Ascending aorta (tissue), 2 donors: Measurements from ENCODE around the gene TAF15. TPM values are rescaled to one million over a fixed set of nuclear protein-coding genes. Genes with fewer than 3 reads are reported as not detected.

Experiments used
- DNase-seq, 2 donors: peaks; one replicate each; pipeline ENCODE4 v3.0.0-alpha.2; 2019; ENCODE audit warnings: low spot score in 2 of 2
- H3K27ac ChIP-seq, 2 donors: fragments of 200-600 bp; sonication (generic); one replicate each; pipeline ENCODE4 v1.5.1; 2016 to 2017; ENCODE audit warnings: mild to moderate bottlenecking in 1 of 2
- H3K27me3 ChIP-seq: fragments of 200-600 bp; sonication (generic); one replicate; pipeline ENCODE4 v1.5.1; 2017
- H3K36me3 ChIP-seq, 2 donors: fragments of 200-600 bp; sonication (generic); one replicate each; pipeline ENCODE4 v1.5.1; 2016
- H3K4me1 ChIP-seq, 2 donors: fragments of 200-600 bp; sonication (generic); one replicate each; pipeline ENCODE4 v1.5.1; 2016 to 2017; ENCODE audit warnings: mild to moderate bottlenecking in 1 of 2
- H3K4me3 ChIP-seq, 2 donors: fragments of 200-600 bp; sonication (generic); one replicate each; pipeline ENCODE4 v1.5.1; 2016 to 2017; ENCODE audit warnings: mild to moderate bottlenecking in 1 of 2
- H3K9me3 ChIP-seq, 2 donors: fragments of 200-600 bp; sonication (generic); one replicate each; pipeline ENCODE4 v1.5.1; 2016
- CTCF ChIP-seq, 3 experiments: fragments of 200-600 bp in 2 of 3; fragments of 450-650 bp in 1 of 3; sonication (generic) in 2 of 3; IDR thresholded peaks; one replicate each; pipeline ENCODE4 v1.5.1; 2016 to 2019; ENCODE audit warnings: antibody characterized with exemption in 3 of 3, mild to moderate bottlenecking in 1 of 3, moderate library complexity in 1 of 3
- intact Hi-C: fragments of 100-400 bp; cut with DNase I; formaldehyde crosslinking; loops from one replicate; pipeline ENCODE4 v1.15.1; 2023
- total RNA-seq: library from RNA; depleted of rRNA; stranded (reverse); fragments of >200 nt; gene quantifications from one replicate; pipeline ENCODE4 v1.1.0, GENCODE V29; 2016

TAF15 gene
- total RNA-seq, 1 donor from 2014 or later = 49.6 TPM

DNA sequence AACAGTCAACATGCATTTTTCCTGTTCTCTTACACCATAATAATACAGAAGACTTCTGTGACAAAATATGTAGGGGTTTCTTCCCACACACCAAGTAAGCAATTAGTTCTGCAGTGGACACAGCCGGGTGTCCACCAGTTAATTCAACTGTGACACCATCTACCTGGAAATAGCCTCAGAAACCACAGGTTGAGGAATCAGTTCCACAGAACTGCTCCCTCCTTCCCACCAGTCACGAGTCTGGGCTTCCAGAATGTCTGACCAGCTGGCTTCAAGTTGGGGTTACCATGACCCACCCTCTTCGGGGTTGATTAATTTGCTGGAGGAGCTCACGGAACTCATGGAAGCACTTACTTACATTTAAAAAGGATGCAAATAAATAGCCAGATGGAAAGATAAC lies 84.5 kb downstream of the TAF15 start:
- H3K27me3 ChIP-seq = no peaks in the 10 kb centered on the region
- H3K36me3 ChIP-seq = no peaks in the 10 kb centered on the region
- H3K27ac ChIP-seq = no peak overlapping the region
- H3K9me3 ChIP-seq = no peaks in the 10 kb centered on the region
- no peaks in the 10 kb centered on the region for H3K4me1 ChIP-seq
- no peak overlapping the region for H3K4me3 ChIP-seq
- intact Hi-C loops = no loop called here
- TF ChIP-seq CTCF (IDR thresholded peaks at IDR 0.05) = no peak
- DNase-seq = no peak

GRCh38 chr17:35894206-35894605 lies 84.9 kb downstream of the TAF15 start:
- H3K36me3 ChIP-seq = no peaks in the 10 kb centered on the region
- DNase-seq = no peak

GRCh38 chr17:35895636-35896587 lies 86.6 kb downstream of the TAF15 start:
- intact Hi-C loops = no loop called here
- TF ChIP-seq CTCF (IDR thresholded peaks at IDR 0.05) = no peak

More at GRCh38 chr17:35894206-35894605, 84.9 kb downstream of the TAF15 start:
- Histone ChIP-seq H3K4me3 (no peak overlapping the region), H3K27me3 (no peaks in the 10 kb centered on the region), H3K9me3 (no peaks in the 10 kb centered on the region), H3K4me1 (no peaks in the 10 kb centered on the region), H3K27ac (no peak overlapping the region)
- no peak for TF ChIP-seq CTCF (IDR thresholded peaks at IDR 0.05)
- intact Hi-C loops = no loop called here

More at GRCh38 chr17:35895636-35896587, 86.6 kb downstream of the TAF15 start:
- no peaks in the 10 kb centered on the region for H3K9me3 ChIP-seq
- H3K27ac ChIP-seq = no peak overlapping the region
- DNase-seq = no peak
- no peaks in the 10 kb centered on the region for H3K36me3 ChIP-seq
- H3K4me3 ChIP-seq = no peak overlapping the region
- H3K27me3 ChIP-seq = no peaks in the 10 kb centered on the region
- no peaks in the 10 kb centered on the region for H3K4me1 ChIP-seq

Other genes starting within 250 kb of the TAF15 start
- not detected for gene SLFN14, start 248.7 kb upstream of the TAF15 start, total RNA-seq
- 5.6 TPM for gene PEX12, start 230.9 kb upstream of the TAF15 start, total RNA-seq
- gene AP2B1, start 222.2 kb upstream of the TAF15 start, total RNA-seq = 59.5 TPM
- 9.9 TPM for gene RASL10B, start 77.8 kb upstream of the TAF15 start, total RNA-seq
- gene GAS2L2, start 56.2 kb upstream of the TAF15 start, total RNA-seq = not detected
- not detected for gene C17orf50, start 48.6 kb upstream of the TAF15 start, total RNA-seq
- 44.6 TPM for gene MMP28, start 13.8 kb upstream of the TAF15 start, total RNA-seq
- not detected for gene HEATR9, start 59.4 kb downstream of the TAF15 start, total RNA-seq
- gene CCL5, start 70.9 kb downstream of the TAF15 start, total RNA-seq = 43.2 TPM
- not detected for gene RDM1, start 121.3 kb downstream of the TAF15 start, total RNA-seq
- gene LYZL6, start 134.2 kb downstream of the TAF15 start, total RNA-seq = not detected
- gene CCL16, start 172.0 kb downstream of the TAF15 start, total RNA-seq = not detected
- 168 TPM for gene CCL14, start 177.2 kb downstream of the TAF15 start, total RNA-seq
- gene CCL15, start 192.1 kb downstream of the TAF15 start, total RNA-seq = not detected
- 29.7 TPM for gene CCL23, start 208.5 kb downstream of the TAF15 start, total RNA-seq